ENCODE data around the gene KRTAP12-3. TPM values are rescaled to one million over a fixed set of nuclear protein-coding genes. Genes with fewer than 3 reads are reported as not detected.

Gene KRTAP12-3
- total RNA-seq, 2 donors from 2014 or later = not detected

DNA sequence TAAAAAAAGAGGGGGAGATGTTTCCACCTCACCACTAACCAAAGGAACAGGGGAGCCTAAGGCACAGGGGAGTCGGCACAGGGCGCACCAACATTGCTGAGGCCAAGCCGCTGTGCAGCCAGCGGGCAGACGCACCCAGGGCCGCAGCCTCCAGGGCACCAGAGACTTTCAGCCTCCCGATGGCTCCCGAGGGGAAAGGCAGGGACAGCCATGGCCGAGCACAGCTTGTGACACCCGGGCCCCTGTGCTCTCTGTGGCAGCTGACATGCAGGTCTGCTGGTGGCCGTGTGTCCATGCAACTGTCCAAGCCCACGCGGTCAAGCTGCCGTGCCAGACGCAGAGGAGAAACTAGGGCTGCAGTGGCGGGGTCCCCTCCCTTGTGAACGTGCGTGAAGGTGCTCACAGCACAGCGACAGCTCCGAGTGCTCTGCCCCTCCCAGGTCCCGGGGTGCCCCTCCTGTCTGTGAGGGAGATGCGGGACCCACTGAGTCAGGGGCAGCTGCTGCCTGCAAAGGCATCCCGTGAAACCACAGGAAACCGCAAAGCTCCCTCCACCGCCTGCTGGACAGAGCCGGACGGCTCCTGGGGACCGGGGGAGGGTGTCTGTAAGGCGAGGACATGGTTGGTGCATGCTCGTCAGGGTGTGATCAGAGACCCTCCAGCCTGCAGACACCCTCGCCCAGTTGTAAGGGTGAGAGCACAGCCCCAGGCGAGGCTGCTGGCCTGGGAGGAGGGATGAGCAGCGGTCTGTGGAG lies 9.0 kb upstream of the KRTAP12-3 start:
- H3K27me3 ChIP-seq (replicated peaks; ENCODE audit: insufficient read depth) = no peaks in the 10 kb centered on the region
- WGBS = 78% methylated on average over 33 of the region's 33 CpGs
- no peaks in the 10 kb centered on the region for H3K9me3 ChIP-seq
- no peaks in the 10 kb centered on the region for H3K4me1 ChIP-seq (replicated peaks)
- TF ChIP-seq POLR2AphosphoS5 (IDR thresholded peaks at IDR 0.05) (no peak), POLR2A (IDR thresholded peaks at IDR 0.05) (no peak)
- TF ChIP-seq, protein P1, sequence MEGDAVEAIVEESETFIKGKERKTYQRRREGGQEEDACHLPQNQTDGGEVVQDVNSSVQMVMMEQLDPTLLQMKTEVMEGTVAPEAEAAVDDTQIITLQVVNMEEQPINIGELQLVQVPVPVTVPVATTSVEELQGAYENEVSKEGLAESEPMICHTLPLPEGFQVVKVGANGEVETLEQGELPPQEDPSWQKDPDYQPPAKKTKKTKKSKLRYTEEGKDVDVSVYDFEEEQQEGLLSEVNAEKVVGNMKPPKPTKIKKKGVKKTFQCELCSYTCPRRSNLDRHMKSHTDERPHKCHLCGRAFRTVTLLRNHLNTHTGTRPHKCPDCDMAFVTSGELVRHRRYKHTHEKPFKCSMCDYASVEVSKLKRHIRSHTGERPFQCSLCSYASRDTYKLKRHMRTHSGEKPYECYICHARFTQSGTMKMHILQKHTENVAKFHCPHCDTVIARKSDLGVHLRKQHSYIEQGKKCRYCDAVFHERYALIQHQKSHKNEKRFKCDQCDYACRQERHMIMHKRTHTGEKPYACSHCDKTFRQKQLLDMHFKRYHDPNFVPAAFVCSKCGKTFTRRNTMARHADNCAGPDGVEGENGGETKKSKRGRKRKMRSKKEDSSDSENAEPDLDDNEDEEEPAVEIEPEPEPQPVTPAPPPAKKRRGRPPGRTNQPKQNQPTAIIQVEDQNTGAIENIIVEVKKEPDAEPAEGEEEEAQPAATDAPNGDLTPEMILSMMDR (IDR thresholded peaks at IDR 0.05) = no peak
- no peak for DNase-seq (ENCODE audit: low spot score)
- no peak overlapping the region for H3K4me3 ChIP-seq
- no peak overlapping the region for H3K27ac ChIP-seq
- H3K36me3 ChIP-seq = no peaks in the 10 kb centered on the region
- intact Hi-C loops (cut with DNase I) = no loop called here

DNA sequence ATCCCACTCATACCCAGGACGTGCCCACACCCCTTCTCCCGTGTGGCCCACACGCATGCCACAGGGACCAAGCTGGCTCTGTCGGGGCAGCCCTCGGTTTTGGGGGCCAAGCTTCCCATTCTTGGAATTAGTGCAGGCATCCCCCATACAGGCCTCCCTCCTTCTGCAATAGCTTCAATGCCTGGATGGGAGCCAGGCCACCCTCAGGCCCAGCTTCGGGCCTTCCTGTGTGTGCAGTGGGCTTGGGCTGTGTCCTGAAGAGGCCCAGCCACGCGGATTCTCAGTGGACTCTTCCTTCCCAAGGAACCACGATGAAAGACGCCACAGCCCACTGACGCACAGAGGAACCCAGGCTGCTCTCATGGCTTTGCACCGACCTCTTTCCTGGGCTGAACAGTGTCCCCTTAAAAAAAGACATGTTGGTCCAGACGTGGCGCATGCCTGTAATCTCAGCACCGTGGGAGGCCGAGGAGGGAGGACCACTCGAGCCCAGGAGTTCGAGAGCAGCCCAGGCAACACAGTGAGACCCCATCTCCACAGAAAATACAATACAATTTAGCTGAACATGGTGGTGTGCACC lies 8.1 kb upstream of the KRTAP12-3 start:
- Histone ChIP-seq H3K9me3 (no peaks in the 10 kb centered on the region), H3K36me3 (no peaks in the 10 kb centered on the region), H3K27ac (no peak overlapping the region), H3K4me1 (replicated peaks) (no peaks in the 10 kb centered on the region), H3K27me3 (replicated peaks; ENCODE audit: insufficient read depth) (no peaks in the 10 kb centered on the region), H3K4me3 (no peak overlapping the region)
- no peak for DNase-seq (ENCODE audit: low spot score)
- 85% methylated on average over 18 of the region's 18 CpGs for WGBS
- TF ChIP-seq, protein P1 (IDR thresholded peaks at IDR 0.05) = no peak
- TF ChIP-seq POLR2AphosphoS5 (IDR thresholded peaks at IDR 0.05) = no peak
- no peak for TF ChIP-seq POLR2A (IDR thresholded peaks at IDR 0.05)
- intact Hi-C loops (cut with DNase I) = no loop called here

DNA sequence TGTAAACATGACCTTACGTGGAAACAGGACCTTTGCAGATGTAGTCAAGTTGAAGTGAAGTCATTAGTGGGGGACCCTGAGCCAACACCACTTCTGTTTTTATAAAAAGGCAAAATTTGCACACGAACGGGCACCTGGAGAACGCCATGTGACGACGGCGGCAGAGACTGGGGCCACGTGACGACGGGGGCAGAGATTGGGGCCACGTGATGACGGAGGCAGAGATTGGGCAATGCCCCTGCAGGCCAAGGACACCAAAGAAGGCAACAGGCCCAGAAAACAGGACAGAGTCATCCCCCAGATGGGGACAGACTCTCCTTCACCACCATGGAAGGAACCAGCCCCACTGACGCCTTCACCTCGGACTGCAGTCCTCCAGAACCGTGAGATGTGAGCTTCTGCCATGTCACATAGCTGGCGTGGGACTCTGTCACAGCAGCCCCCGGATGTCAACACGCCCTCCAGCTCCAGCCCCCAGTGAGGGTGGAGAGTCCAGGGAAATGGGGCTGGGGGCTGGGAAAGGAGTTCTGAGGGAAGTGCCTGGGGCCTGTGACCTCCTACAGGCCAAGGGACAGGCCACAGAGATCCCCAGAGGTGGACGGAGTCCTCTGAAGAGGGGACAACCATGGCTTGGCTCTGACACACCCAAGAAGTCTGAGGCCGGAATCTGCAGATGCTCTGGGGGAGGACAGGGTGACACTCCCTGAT lies 7.3 kb upstream of the KRTAP12-3 start:
- no peaks in the 10 kb centered on the region for H3K4me1 ChIP-seq (replicated peaks)
- no peaks in the 10 kb centered on the region for H3K27me3 ChIP-seq (replicated peaks; ENCODE audit: insufficient read depth)
- TF ChIP-seq POLR2A (IDR thresholded peaks at IDR 0.05) = no peak
- TF ChIP-seq POLR2AphosphoS5 (IDR thresholded peaks at IDR 0.05) = no peak
- TF ChIP-seq, protein P1 (IDR thresholded peaks at IDR 0.05) = no peak
- no peak overlapping the region for H3K27ac ChIP-seq
- intact Hi-C loops (cut with DNase I) = no loop called here
- H3K9me3 ChIP-seq = no peaks in the 10 kb centered on the region
- no peak for DNase-seq (ENCODE audit: low spot score)
- no peak overlapping the region for H3K4me3 ChIP-seq
- H3K36me3 ChIP-seq = no peaks in the 10 kb centered on the region
- WGBS = 88% methylated on average over 20 of the region's 20 CpGs

DNA sequence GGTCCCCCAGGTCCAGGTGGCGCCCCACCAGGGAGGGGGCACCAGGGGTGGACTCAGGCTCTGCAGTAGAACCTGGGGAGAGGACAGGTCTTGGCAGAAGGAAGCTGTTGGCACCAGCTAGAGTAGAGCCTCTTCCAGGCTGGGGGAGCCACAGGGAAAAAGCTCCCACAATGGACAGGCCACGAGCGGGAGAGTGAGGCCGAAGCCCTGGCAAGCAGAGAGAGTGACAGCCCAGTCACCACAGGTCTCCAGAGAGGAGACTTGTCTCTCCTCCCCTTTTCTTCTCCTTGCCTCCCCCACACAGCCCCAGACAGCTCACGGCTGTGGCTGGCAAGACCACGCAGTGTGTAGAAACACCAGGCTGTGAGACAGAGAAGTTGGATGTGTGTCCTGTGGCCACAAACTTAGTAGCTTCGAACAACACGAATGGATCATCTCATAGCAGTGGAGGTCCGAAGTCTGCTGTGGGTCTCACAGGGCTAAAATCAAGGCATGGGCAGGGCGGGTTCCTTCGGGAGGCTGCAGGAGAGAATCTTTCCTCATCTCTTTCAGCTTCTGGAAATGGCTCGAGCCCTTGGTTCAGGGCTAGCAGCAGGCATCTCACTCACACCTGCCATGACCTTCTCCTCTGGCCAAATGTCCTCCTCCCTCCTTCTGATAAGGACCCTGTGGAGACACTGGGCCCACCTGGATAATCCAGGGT lies 6.6 kb upstream of the KRTAP12-3 start:
- DNase-seq (ENCODE audit: low spot score) = no peak
- Histone ChIP-seq H3K36me3 (no peaks in the 10 kb centered on the region), H3K4me3 (no peak overlapping the region), H3K27me3 (replicated peaks; ENCODE audit: insufficient read depth) (no peaks in the 10 kb centered on the region), H3K9me3 (no peaks in the 10 kb centered on the region), H3K4me1 (replicated peaks) (no peaks in the 10 kb centered on the region), H3K27ac (no peak overlapping the region)
- intact Hi-C loops (cut with DNase I) = no loop called here
- no peak for TF ChIP-seq POLR2A (IDR thresholded peaks at IDR 0.05)
- TF ChIP-seq, protein P1 (IDR thresholded peaks at IDR 0.05) = no peak
- no peak for TF ChIP-seq POLR2AphosphoS5 (IDR thresholded peaks at IDR 0.05)
- WGBS = 91% methylated on average over 12 of the region's 12 CpGs
